Measurements from ENCODE around the gene MGAT4A. TPM values are rescaled to one million over a fixed set of nuclear protein-coding genes. Genes with fewer than 3 reads are reported as not detected.

The MGAT4A gene
- polyA plus RNA-seq, 2 of the 4 experiments (the other 2 are of a cell fraction): 0.61 to 2.6 TPM

DNA sequence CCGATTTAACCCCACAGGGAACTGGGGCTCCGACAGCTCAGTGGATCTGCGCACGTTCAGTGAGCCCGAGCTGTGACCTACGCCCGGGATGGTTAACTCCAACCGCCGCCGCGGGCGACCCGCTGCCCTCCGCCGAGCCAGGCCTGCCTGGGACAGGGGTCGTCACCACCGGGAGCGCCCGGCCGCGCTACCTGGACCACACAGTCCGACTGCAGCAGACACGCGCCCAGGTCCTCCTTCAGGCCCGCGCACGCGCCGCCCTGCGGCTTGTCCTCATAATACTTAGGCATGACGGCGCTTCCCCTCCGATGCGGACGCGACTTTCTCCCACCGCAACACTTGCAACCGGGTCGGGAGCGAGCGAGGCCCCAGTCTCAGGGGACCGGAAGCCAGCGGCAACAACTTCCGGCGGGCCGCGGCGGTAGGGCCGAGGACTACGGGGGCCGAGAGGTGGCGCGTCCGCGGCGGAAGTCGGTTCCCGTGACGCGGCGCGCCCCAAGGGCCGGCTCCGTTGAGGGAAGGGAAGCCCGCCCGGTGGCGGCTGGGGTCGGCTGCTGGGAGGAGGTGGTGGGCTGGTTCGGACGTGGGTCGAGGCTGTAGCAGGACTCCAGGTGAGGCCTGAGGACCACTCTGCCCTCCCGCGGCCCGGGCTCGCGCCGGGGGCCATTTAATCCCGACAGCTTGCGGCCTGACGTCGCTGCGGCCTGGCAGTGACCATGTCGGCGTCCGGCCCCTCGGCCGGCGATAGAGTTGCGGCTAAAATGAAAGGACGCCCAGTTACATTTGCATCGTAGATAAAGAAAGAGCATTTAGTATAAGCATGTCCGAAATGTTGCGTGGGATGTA is 122.6 kb downstream of the MGAT4A start, which contains the start of the genes COA5 and UNC50 (continued):
- TF ChIP-seq MYC (IDR thresholded peaks at IDR 0.05; ENCODE audit: borderline replicate concordance, low read length) (peak; percentile 56; the same call in 1 of the 2 replicates), EHF (CRISPR knock-in tag; IDR thresholded peaks at IDR 0.05) (no peak), ZFP36 (IDR thresholded peaks at IDR 0.05; ENCODE audit: borderline replicate concordance, partially characterized antibody) (no peak), RARB (CRISPR knock-in tag; IDR thresholded peaks at IDR 0.05) (no peak), SREBF2 (IDR thresholded peaks at IDR 0.05) (no peak)

DNA sequence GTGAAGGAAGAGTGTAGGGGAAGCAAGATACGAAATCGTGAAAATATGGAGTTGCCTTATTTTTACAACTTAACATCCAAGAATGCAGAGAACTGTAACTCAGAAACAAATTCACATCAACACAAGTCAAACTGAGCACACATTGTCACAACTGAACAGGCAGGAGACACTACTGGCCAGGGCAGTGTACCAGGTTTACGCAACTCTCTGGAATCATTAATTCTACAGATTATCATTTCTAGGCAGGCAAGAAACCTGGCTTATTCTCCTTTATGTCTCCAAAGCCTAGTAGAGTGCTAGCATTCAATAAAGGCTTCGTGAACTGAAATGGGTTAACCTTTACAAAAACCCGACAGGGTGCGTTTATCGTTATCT is 123.2 kb downstream of the MGAT4A start:
- H3K9me3 ChIP-seq: no peaks in the 10 kb centered on the region
- ChIA-PET POLR2A (interaction anchor here (0.5 kb wide), 1 partner anchor 761 kb away, joined by 3 read pairs; no protein-coding TSS in a partner anchor), CTCF (interaction anchor here (1.9 kb wide), 1 partner anchor 39 kb away, joined by 4 read pairs; no protein-coding TSS in a partner anchor)
- no peak for TF ChIP-seq HOXB5 (CRISPR knock-in tag; IDR thresholded peaks at IDR 0.05)
- peak in 1 of 2 experiments; percentile 63; a peak in 2 of 4 replicates for TF ChIP-seq CEBPB (IDR thresholded peaks at IDR 0.05)
- peak overlapping the region; percentile 82 for H3K4me3 ChIP-seq
- no peak for FAIRE-seq
- ATAC-seq: peak in 1 of 2 experiments; percentile 34; a peak in 3 of 6 replicates
- H3K4me1 ChIP-seq: peaks cover 20% of the 10 kb centered on the region
- WGBS (ENCODE audit: missing lambda C conversion rate): 1% methylated on average over 7 of the region's 7 CpGs
- DNase-seq (ENCODE audit: low read depth in 1 of 2, low spot score in 1 of 2): no peak
- peak overlapping the region; percentile 97 for H3K4me2 ChIP-seq
- peak overlapping the region; percentile 98 to 99 for H3K27ac ChIP-seq

DNA sequence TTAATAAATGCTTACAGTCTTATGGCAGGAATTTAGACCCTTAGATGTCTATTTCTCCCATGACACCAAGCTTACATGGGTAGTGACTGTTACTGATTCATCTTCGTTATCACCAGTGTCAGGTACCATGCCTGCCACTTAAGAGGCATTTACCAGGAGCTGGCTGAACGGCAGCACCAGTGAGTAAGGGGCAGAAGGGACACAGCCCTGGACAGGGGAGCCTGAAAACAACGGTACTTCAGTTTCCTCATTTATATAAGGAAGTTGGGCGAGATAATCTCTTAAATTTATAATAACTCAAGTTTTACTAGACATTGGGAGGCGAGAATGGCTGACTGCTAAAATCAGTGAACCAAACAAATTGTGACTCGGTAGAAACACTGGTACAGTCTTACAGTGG is 123.8 kb downstream of the MGAT4A start:
- peaks cover 20% of the 10 kb centered on the region for H3K4me1 ChIP-seq
- H3K27ac ChIP-seq: peak overlapping the region in 1 of 2 experiments; percentile 98; a peak in 3 of 6 replicates
- 55% methylated on average over 6 of the region's 6 CpGs for WGBS (ENCODE audit: missing lambda C conversion rate)
- no peak for DNase-seq (ENCODE audit: low read depth in 1 of 2, low spot score in 1 of 2)
- TF ChIP-seq CHD2 (IDR thresholded peaks at IDR 0.05; ENCODE audit: low read length, partially characterized antibody) (no peak), SMC3 (IDR thresholded peaks at IDR 0.05) (no peak), NPAS2 (CRISPR knock-in tag; IDR thresholded peaks at IDR 0.05; ENCODE audit: borderline replicate concordance) (no peak), KDM1A (IDR thresholded peaks at IDR 0.05; ENCODE audit: low read depth) (no peak), EHF (CRISPR knock-in tag; IDR thresholded peaks at IDR 0.05) (no peak), RCOR1 (IDR thresholded peaks at IDR 0.05; ENCODE audit: low read depth, low read length) (no peak), RARB (CRISPR knock-in tag; IDR thresholded peaks at IDR 0.05) (no peak), FOXS1 (CRISPR knock-in tag; IDR thresholded peaks at IDR 0.05) (no peak), TFCP2L1 (CRISPR knock-in tag; IDR thresholded peaks at IDR 0.05) (no peak), FOSL2 (IDR thresholded peaks at IDR 0.05) (no peak), FOSL2 (CRISPR knock-in tag; IDR thresholded peaks at IDR 0.05) (no peak), NFE2L2 (conservative IDR thresholded peaks at IDR 0.05; ENCODE audit: low read length) (no peak), ZSCAN20 (CRISPR knock-in tag; IDR thresholded peaks at IDR 0.05) (no peak), CEBPB (IDR thresholded peaks at IDR 0.05) (no peak)
- TF ChIP-seq, protein P1, sequence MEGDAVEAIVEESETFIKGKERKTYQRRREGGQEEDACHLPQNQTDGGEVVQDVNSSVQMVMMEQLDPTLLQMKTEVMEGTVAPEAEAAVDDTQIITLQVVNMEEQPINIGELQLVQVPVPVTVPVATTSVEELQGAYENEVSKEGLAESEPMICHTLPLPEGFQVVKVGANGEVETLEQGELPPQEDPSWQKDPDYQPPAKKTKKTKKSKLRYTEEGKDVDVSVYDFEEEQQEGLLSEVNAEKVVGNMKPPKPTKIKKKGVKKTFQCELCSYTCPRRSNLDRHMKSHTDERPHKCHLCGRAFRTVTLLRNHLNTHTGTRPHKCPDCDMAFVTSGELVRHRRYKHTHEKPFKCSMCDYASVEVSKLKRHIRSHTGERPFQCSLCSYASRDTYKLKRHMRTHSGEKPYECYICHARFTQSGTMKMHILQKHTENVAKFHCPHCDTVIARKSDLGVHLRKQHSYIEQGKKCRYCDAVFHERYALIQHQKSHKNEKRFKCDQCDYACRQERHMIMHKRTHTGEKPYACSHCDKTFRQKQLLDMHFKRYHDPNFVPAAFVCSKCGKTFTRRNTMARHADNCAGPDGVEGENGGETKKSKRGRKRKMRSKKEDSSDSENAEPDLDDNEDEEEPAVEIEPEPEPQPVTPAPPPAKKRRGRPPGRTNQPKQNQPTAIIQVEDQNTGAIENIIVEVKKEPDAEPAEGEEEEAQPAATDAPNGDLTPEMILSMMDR (IDR thresholded peaks at IDR 0.05): no peak
- TF ChIP-seq, protein P2, sequence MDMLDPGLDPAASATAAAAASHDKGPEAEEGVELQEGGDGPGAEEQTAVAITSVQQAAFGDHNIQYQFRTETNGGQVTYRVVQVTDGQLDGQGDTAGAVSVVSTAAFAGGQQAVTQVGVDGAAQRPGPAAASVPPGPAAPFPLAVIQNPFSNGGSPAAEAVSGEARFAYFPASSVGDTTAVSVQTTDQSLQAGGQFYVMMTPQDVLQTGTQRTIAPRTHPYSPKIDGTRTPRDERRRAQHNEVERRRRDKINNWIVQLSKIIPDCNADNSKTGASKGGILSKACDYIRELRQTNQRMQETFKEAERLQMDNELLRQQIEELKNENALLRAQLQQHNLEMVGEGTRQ (IDR thresholded peaks at IDR 0.05): no peak
- TF ChIP-seq, protein P3, sequence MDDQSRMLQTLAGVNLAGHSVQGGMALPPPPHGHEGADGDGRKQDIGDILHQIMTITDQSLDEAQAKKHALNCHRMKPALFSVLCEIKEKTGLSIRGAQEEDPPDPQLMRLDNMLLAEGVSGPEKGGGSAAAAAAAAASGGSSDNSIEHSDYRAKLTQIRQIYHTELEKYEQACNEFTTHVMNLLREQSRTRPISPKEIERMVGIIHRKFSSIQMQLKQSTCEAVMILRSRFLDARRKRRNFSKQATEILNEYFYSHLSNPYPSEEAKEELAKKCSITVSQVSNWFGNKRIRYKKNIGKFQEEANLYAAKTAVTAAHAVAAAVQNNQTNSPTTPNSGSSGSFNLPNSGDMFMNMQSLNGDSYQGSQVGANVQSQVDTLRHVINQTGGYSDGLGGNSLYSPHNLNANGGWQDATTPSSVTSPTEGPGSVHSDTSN (IDR thresholded peaks at IDR 0.05): no peak
- TF ChIP-seq, protein P4, sequence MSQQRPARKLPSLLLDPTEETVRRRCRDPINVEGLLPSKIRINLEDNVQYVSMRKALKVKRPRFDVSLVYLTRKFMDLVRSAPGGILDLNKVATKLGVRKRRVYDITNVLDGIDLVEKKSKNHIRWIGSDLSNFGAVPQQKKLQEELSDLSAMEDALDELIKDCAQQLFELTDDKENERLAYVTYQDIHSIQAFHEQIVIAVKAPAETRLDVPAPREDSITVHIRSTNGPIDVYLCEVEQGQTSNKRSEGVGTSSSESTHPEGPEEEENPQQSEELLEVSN (IDR thresholded peaks at IDR 0.05; ENCODE audit: borderline replicate concordance, low read depth): no peak
- TF ChIP-seq, protein P5, sequence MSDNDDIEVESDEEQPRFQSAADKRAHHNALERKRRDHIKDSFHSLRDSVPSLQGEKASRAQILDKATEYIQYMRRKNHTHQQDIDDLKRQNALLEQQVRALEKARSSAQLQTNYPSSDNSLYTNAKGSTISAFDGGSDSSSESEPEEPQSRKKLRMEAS (IDR thresholded peaks at IDR 0.05): no peak
- ChIA-PET CTCF (interaction anchor here (1.2 to 1.9 kb wide), 4 partner anchors 19 to 195 kb away, joined by 3 to 7 read pairs (median 4); no protein-coding TSS in a partner anchor), POLR2A (interaction anchor here (0.5 kb wide), 1 partner anchor 761 kb away, joined by 3 read pairs; no protein-coding TSS in a partner anchor)
- no peaks in the 10 kb centered on the region for H3K9me3 ChIP-seq
- peak overlapping the region; percentile 82 for H3K4me3 ChIP-seq
- peak overlapping the region; percentile 97 for H3K4me2 ChIP-seq
- no peak for FAIRE-seq
- ATAC-seq: no peak

All from A549 (cell line).